HG02970 (cell line): ENCODE results near the gene HOXB3.

Experiments used
- ATAC-seq: cut with Tn5 transposase; IDR thresholded peaks from one replicate; pipeline ENCODE4 v1.9.1; 2021; ENCODE audit warnings: mild to moderate bottlenecking, moderate library complexity, moderate number of reproducible peaks; ENCODE audit not compliant: unreplicated experiment, low FRiP score

The HOXB3 gene

DNA sequence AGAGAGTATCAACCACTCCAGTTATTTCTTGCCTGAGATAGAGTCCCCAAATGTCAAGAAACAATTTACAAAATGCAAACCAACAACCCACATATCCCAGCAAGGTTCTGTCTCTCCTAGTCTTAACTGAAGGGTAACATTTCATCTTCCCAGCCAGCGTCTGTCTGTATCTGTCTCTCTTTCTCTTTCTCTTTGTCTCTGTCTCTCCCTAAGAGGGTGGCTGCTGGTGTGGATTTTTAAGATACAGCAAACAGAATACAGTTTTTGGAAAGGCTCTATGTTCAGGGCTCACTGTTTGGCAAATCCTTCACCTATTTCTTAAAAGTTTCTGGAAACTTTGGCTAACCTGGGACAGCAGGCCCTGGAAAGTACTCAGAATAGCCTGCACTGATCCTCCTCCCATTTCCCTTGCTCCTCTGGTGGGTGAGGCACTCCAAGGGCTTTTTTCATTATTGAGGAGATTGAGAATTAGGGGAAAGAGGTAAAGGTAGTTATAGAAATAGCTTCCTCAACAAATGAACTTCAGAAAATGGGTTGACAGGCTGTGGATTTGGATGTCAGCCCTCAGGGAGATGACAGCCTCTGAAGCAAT is 18.1 kb downstream of the HOXB3 start:
- ATAC-seq: no peak

GRCh38 chr17:48571024-48571818 is 18.8 kb downstream of the HOXB3 start:
- ATAC-seq: no peak

GRCh38 chr17:48570325-48571023 is 19.6 kb downstream of the HOXB3 start:
- ATAC-seq: no peak

DNA sequence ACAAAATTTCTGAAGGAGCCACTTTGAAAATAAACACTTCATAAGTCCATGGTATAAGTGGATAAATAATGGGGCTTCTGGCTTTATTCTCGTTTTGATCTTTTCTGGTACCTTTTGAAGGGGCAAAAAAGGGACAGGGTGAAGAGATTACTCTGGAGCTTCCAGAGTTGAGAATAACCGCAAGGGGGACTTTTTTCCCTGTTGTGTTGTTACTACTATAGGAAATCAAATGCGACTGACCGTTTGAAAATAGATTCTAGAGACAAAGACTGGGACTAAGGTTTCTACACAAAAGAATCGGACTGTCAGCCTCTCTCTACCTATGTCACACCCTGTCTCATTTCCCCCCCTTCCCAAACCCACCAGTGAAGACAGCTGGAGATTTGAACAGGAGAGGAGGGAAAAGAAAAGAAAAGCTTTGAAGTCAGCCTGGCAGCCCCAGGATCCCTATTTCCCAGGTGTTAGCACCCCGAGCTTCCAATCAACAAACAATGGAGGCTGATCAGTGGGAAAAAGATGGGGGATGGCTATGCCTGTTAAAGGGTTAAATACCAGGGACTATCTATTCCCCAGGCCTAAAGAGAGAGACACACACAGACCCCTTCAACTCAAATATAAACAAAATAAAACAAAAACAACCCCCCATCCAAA is 20.2 kb downstream of the HOXB3 start:
- no peak for ATAC-seq

DNA sequence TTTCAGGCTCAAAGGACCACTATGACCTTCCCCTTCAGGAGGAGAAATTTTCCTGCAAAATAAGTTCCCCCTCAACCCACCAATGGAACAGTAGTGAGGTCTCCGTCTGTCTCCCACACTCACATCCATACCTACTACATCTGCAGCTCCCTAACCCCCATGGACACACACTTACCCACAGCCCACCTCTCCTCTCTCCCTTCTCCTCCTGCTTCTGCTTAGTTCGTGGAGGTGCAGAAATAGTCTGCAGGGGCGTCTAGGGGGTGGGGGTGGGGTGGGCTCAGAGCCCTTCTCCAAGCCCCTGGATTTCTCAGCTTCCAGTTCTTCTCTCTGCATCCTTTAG is 20.8 kb downstream of the HOXB3 start:
- ATAC-seq: no peak

DNA sequence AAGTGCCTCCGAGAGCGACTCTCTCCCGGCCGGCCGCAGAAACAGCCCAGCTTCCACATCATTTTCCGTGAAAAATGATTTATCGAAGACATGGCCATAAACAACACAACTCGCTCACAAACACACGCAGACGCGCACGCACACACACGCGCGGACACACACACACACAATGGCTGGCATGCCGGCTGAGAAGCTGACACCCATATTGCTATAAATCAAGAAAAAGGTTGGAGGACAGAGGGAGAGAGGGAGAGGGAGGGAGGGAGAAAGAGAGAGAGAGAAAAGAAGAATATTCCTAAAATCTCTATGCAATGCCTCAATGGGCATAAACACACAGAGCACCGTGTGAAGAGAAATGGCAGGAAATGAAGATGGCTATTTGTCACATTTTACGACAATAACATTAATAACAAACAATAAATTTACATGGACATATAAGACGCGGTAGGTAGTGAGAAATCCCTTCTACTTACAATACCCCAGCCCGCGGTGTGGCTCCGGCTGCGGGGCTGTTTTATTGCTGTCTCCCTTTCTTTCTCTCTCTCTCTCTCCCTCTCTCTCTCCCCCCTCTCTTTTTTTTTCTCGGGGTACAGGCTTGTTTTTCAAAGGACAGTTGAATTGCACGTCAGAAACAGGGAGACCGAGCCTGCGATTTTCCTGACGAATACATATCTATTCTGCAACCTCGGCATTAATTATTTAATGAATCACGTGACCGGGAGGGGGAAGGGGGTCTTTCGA is 21.4 kb downstream of the HOXB3 start:
- no peak for ATAC-seq

DNA sequence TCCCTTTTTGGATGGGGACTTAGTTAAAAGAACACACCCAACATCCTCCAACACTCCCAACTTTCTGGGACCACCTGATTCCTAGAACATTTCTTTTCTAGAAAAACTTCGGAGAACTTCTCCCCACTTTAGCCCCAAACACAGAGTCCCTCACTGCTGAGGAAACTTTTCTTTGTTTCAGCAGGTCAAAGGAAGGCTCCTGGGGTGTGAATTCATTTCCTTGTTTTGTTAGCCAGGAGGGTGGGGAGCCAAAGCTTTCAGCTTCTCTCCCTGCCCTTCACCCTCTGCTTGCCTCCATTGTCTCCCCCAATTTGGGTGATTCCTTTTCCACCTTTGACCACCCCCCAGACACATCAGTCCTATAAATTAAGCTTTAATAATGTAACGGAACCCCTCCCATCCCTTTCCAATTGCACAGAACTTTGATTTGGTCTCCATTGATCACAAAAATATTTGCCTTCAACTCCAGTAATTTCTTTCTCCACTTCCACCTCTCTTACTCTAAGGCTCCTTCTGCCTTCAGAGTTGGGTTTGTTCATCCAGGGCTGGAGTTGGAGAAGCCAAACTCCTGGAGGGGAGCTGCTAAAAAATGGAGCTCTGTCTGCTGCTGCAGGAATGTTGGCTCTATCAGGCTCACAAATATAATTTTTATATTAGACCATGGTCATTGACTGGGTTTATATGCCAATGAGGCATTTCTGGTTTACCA is 22.2 kb downstream of the HOXB3 start:
- ATAC-seq: no peak

GRCh38 chr17:48567209-48567608 is 22.8 kb downstream of the HOXB3 start:
- ATAC-seq: no peak

GRCh38 chr17:48566717-48567116 is 23.3 kb downstream of the HOXB3 start:
- no peak for ATAC-seq

- no peak for ATAC-seq
Observed at GRCh38 chr17:48565925-48566710, 23.9 kb downstream of the HOXB3 start.

- ATAC-seq: no peak
Observed at GRCh38 chr17:48565022-48565554, 25.0 kb downstream of the HOXB3 start.

DNA sequence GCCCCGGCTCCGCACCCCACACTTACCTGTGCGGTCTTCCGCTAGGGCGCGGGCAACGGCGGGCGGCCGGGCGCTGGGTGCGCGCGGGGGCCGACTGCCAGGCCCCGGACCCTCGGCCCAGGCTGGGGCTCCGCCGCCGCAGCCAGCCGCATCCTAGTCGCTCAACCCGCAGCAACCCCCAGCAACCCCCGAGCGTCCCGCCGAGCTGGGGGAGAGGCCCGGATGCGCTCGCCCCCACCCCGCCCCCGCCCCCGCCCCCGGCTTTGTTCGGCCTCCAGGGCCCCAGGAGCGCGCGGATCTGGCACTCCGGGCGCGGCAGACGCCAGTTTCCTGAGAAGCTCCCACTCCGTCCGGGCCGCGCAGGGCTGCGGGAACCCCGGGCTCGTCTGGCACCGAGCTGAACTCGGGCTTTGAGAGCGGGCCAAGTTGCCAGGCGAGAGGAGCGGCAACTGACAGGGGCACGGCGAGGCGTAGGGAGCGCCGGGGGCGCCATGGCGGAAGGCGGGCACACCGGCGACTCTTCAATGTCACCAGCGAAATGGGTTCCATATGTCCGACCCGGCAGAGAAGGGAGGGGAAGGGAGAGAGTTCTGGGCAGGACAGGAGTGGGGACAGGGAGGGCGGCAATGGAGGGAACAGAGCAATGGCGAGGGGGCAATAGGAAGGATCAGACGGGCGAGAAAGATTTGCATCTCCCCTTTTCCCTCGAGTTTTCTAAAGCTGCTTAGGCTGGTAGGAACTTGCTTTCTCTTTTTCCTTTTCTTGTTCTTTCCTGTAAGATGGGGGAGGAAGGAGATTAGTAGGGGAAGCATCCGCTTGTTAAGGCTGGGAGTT is 25.6 kb downstream of the HOXB3 start:
- ATAC-seq: no peak

DNA sequence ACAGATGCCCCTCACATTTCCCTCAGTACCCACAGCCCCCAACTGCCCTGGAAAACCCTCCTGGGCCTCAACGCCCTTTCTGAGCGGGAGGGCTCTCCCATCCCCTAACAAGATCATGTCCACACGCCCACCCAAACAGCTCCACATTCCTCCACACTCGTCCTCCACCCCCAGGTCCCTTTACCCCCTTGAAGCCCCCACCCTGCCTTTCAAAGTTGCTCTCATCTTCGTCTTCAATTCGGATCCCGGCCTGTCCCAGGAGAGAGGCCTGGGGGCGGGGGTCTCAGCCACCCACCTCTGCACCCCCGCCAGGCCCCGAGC is 26.2 kb downstream of the HOXB3 start:
- no peak for ATAC-seq

- no peak for ATAC-seq
Observed at GRCh38 chr17:48563385-48563838, 26.6 kb downstream of the HOXB3 start.

- no peak for ATAC-seq
Observed at GRCh38 chr17:48562934-48563333, 27.1 kb downstream of the HOXB3 start.

DNA sequence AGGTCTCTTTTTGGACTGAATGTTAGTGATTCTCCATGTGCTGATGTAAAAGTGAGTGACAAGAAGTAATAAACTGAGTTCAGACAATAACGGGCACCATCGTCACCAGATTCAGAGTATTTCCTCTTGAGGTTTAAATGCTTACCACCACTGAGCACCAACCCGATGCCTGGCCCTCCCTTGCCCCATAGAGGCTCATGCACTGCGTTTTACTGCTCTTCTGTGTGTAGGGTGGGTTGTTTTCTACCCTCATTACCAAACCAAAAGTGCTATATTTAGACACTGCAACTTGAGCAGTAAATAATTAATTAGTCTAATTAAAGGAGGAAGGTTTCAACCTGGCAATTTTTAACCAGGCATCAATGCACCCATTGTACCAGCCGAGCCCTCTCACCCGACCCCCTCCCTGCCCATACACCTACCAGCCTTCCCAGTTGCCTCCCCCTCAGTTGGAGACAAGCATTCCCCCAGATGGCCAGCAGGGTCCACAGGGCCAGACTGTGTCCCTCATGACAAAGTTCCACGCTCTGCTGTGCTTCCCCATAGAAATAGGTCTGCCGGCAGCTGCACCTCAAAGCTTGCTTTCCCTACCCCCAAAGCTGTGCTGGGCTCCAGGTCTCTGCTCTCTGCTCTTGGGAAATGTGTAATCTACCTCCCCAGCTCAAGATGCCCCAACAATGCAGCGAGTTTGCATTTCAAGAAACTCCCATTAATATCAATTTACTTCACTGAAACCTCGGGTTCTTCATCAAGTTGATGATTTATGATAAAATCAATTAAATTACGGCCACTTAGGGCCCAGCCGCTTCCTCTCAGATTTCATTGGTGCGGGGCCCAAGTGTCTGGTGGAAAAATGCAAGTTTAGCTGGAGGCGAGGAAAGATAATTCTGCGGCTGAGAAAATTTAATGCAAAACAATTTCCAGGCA is 27.9 kb downstream of the HOXB3 start:
- no peak for ATAC-seq
